H1 (cell line): Measurements from ENCODE around the gene GDPD5.

Source experiments
- BCL11A ChIP-seq, 2 experiments: IDR thresholded peaks; one replicate each; pipeline ENCODE4 v1.6.1; 2011; ENCODE audit warnings: low read depth in 2 of 2, low read length in 2 of 2, mild to moderate bottlenecking in 2 of 2
- CBX5 ChIP-seq: fragments of 300-800, 300-1000 bp; sonication (generic); IDR thresholded peaks from 2 replicates; pipeline ENCODE4 v1.7.1; 2016; ENCODE audit warnings: antibody characterized with exemption, low read length, low read depth
- CREB1 ChIP-seq: IDR thresholded peaks from 2 replicates; pipeline ENCODE4 v1.6.1; 2012; ENCODE audit warnings: inconsistent platforms
- CTCF ChIP-seq, 3 experiments: IDR thresholded peaks; 1 replicate in 2 of 3; 2 replicates in 1 of 3; pipeline versions ENCODE4 v1.5.1 to v1.6.1; 2011; ENCODE audit warnings: low read length in 3 of 3, mild to moderate bottlenecking in 3 of 3, inconsistent platforms in 2 of 3, low read depth in 1 of 3, moderate library complexity in 1 of 3; ENCODE audit not compliant: insufficient read depth in 1 of 3; ENCODE audit errors: control extremely low read depth in 1 of 3
- EP300 ChIP-seq, 2 experiments: IDR thresholded peaks; 1 replicate in 1 of 2; 2 replicates in 1 of 2; pipeline ENCODE4 v1.6.1; 2011 to 2012; ENCODE audit warnings: low read depth in 2 of 2, low read length in 2 of 2, mild to moderate bottlenecking in 2 of 2, borderline replicate concordance in 1 of 2, inconsistent platforms in 1 of 2, moderate library complexity in 1 of 2
- FOSL1 ChIP-seq: IDR thresholded peaks from 2 replicates; pipeline ENCODE4 v1.6.1; 2011; ENCODE audit warnings: mild to moderate bottlenecking, low read depth, low read length, moderate library complexity; ENCODE audit not compliant: insufficient read depth
- HDAC2 ChIP-seq, 2 experiments: fragments of 300-600 bp in 1 of 2; sonication (generic) in 1 of 2; IDR thresholded peaks; 2 replicates each; pipeline ENCODE4 v1.6.1; 2011 to 2012; ENCODE audit warnings: low read depth in 2 of 2, low read length in 2 of 2, mild to moderate bottlenecking in 2 of 2, moderate library complexity in 2 of 2, borderline replicate concordance in 1 of 2, inconsistent platforms in 1 of 2
- NANOG ChIP-seq: IDR thresholded peaks from 2 replicates; pipeline ENCODE4 v1.6.1; 2011; ENCODE audit warnings: low read length, low read depth, mild to moderate bottlenecking, inconsistent platforms; ENCODE audit not compliant: insufficient read depth, poor library complexity, severe bottlenecking
- RXRA ChIP-seq: IDR thresholded peaks from 2 replicates; pipeline ENCODE4 v1.6.1; 2011; ENCODE audit warnings: low read depth, mild to moderate bottlenecking, low read length, moderate library complexity; ENCODE audit not compliant: insufficient read depth
- SIX5 ChIP-seq: IDR thresholded peaks from 2 replicates; pipeline ENCODE4 v1.6.1; 2011; ENCODE audit warnings: mild to moderate bottlenecking, low read depth, low read length
- SP2 ChIP-seq: IDR thresholded peaks from 2 replicates; pipeline ENCODE4 v1.6.1; 2012; ENCODE audit warnings: mild to moderate bottlenecking, low read length, inconsistent platforms

DNA sequence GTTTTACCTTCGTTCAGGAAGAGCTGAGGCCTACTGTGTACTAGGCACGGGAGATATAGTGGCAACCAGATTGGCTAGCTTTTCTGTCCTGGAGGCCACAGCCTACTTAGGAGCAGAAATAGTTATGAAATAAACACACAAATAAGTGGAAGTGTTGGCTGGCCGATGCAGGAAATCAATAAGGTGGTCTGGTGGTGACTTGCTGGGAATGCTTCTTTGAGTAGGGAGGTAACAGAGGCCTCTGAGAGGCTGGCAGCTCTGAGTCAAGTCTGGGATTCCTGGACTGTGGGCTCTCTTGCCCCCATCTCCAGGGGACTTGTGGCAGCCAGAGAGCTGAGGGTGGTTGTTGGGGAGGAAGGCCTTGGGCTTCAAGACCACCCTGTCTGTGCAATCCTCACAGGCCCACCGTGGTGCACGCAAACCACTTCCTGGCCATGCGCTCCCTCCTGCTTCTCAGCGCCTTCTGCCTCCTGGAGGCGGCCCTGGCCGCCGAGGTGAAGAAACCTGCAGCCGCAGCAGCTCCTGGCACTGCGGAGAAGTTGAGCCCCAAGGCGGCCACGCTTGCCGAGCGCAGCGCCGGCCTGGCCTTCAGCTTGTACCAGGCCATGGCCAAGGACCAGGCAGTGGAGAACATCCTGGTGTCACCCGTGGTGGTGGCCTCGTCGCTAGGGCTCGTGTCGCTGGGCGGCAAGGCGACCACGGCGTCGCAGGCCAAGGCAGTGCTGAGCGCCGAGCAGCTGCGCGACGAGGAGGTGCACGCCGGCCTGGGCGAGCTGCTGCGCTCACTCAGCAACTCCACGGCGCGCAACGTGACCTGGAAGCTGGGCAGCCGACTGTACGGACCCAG is 40.4 kb upstream of the GDPD5 start:
- no peak for TF ChIP-seq CREB1
- TF ChIP-seq EP300 (IDR thresholded peaks at IDR 0.05; ENCODE audit: borderline replicate concordance in 1 of 2, low read depth in 2 of 2, low read length in 2 of 2), result no peak
- TF ChIP-seq FOSL1, result no peak
- TF ChIP-seq HDAC2 (IDR thresholded peaks at IDR 0.05; ENCODE audit: borderline replicate concordance in 1 of 2, low read depth in 2 of 2, low read length in 2 of 2), result no peak
- no peak for TF ChIP-seq SIX5
- no peak for TF ChIP-seq CBX5
- no peak for TF ChIP-seq CTCF (IDR thresholded peaks at IDR 0.05; ENCODE audit: control extremely low read depth in 1 of 3, insufficient read depth in 1 of 3, low read depth in 1 of 3, low read length in 3 of 3)
- no peak for TF ChIP-seq SP2
- no peak for TF ChIP-seq RXRA
- TF ChIP-seq BCL11A (IDR thresholded peaks at IDR 0.05; ENCODE audit: low read depth in 2 of 2, low read length in 2 of 2), result no peak
- TF ChIP-seq NANOG, result no peak
